HepG2 (cell line): ENCODE data around the gene SEPHS2. TPM values are rescaled to one million over a fixed set of nuclear protein-coding genes. Genes with fewer than 3 reads are reported as not detected.

Experiments
- ARID2 ChIP-seq: sonication (generic); formaldehyde crosslinking; IDR thresholded peaks from 2 replicates; pipeline ENCODE4 v1.8.1; 2022; ENCODE audit warnings: mild to moderate bottlenecking, missing genetic modification reagents, borderline replicate concordance
- EHMT2 ChIP-seq: fragments of 200-600 bp; sonication (generic); IDR thresholded peaks from 2 replicates; pipeline ENCODE4 v1.7.0; 2017; ENCODE audit warnings: antibody characterized with exemption, low read depth, low read length, borderline replicate concordance
- ERF ChIP-seq: IDR thresholded peaks from 2 replicates; pipeline ENCODE4 v1.6.1; 2018; ENCODE audit warnings: missing biosample characterization, missing genetic modification reagents
- HIVEP1 ChIP-seq: sonication (generic); formaldehyde crosslinking; IDR thresholded peaks from 2 replicates; pipeline ENCODE4 v1.4.0; 2020; ENCODE audit warnings: mild to moderate bottlenecking, missing genetic modification reagents
- HOXD1 ChIP-seq: sonication (generic); formaldehyde crosslinking; IDR thresholded peaks from 2 replicates; pipeline ENCODE4 v1.5.0; 2020; ENCODE audit warnings: missing genetic modification reagents
- JUNB ChIP-seq: sonication (generic); formaldehyde crosslinking; IDR thresholded peaks from 2 replicates; pipeline ENCODE4 v1.8.0; 2022; ENCODE audit warnings: missing genetic modification reagents, mild to moderate bottlenecking, borderline replicate concordance
- MBNL3 ChIP-seq: fragments of 250-450 bp; sonication (Bioruptor Pico); conservative IDR thresholded peaks from 2 replicates; pipeline ENCODE4 v1.8.0; 2022; ENCODE audit warnings: mild to moderate bottlenecking, inconsistent platforms
- MED1 ChIP-seq: sonication (generic); formaldehyde crosslinking; IDR thresholded peaks from 2 replicates; pipeline ENCODE4 v1.4.0; 2020; ENCODE audit warnings: missing genetic modification reagents
- MXD1 ChIP-seq: sonication (generic); formaldehyde crosslinking; IDR thresholded peaks from 2 replicates; pipeline ENCODE4 v1.4.0; 2020; ENCODE audit warnings: mild to moderate bottlenecking, missing genetic modification reagents
- MYPOP ChIP-seq: sonication (generic); formaldehyde crosslinking; IDR thresholded peaks from 2 replicates; pipeline ENCODE4 v1.8.1; 2023; ENCODE audit warnings: mild to moderate bottlenecking, moderate library complexity, missing genetic modification reagents
- NPAS2 ChIP-seq: sonication (generic); formaldehyde crosslinking; IDR thresholded peaks from 2 replicates; pipeline ENCODE4 v1.8.0; 2022; ENCODE audit warnings: mild to moderate bottlenecking, missing genetic modification reagents, borderline replicate concordance
- NR1H2 ChIP-seq: sonication (generic); formaldehyde crosslinking; IDR thresholded peaks from 2 replicates; pipeline ENCODE4 v1.8.1; 2022; ENCODE audit warnings: low read depth, missing genetic modification reagents, borderline replicate concordance
- RERE ChIP-seq: IDR thresholded peaks from 2 replicates; pipeline ENCODE4 v1.6.1; 2016; ENCODE audit warnings: low read depth, missing genetic modification reagents, missing compliant biosample characterization
- SIX4 ChIP-seq: sonication (generic); formaldehyde crosslinking; IDR thresholded peaks from 2 replicates; pipeline ENCODE4 v1.4.0; 2020; ENCODE audit warnings: missing genetic modification reagents
- SPEN ChIP-seq: sonication (generic); formaldehyde crosslinking; IDR thresholded peaks from 2 replicates; pipeline ENCODE4 v1.5.1; 2020; ENCODE audit warnings: low read depth, mild to moderate bottlenecking, missing genetic modification reagents
- SRF ChIP-seq: IDR thresholded peaks from 2 replicates; pipeline ENCODE4 v1.6.1; 2011; ENCODE audit warnings: mild to moderate bottlenecking, low read depth, low read length, moderate library complexity
- SRY ChIP-seq: sonication (generic); formaldehyde crosslinking; IDR thresholded peaks from 2 replicates; pipeline ENCODE4 v1.8.0; 2022; ENCODE audit warnings: mild to moderate bottlenecking, missing genetic modification reagents
- TCF7 ChIP-seq: sonication (generic); IDR thresholded peaks from 2 replicates; pipeline ENCODE4 v1.6.1; 2016; ENCODE audit warnings: antibody characterized with exemption, low read depth
- ZFP36 ChIP-seq: fragments of 150-350 bp; IDR thresholded peaks from 2 replicates; pipeline ENCODE4 v1.6.1; 2018; ENCODE audit warnings: borderline replicate concordance, low read length, low read depth; ENCODE audit not compliant: partially characterized antibody
- ZNF20 ChIP-seq: sonication (generic); formaldehyde crosslinking; IDR thresholded peaks from 2 replicates; pipeline ENCODE4 v1.4.0; 2020; ENCODE audit warnings: mild to moderate bottlenecking, moderate library complexity, missing genetic modification reagents
- ZNF256 ChIP-seq: sonication (generic); formaldehyde crosslinking; conservative IDR thresholded peaks from 2 replicates; pipeline ENCODE4 v1.4.0; 2020; ENCODE audit warnings: missing genetic modification reagents
- ZNF3 ChIP-seq: IDR thresholded peaks from 2 replicates; pipeline ENCODE4 v1.7.0; 2017; ENCODE audit warnings: inconsistent platforms
- ZNF549 ChIP-seq: sonication (generic); formaldehyde crosslinking; IDR thresholded peaks from 2 replicates; pipeline ENCODE4 v1.5.0; 2020; ENCODE audit warnings: missing genetic modification reagents
- ZNF570 ChIP-seq: sonication (generic); formaldehyde crosslinking; IDR thresholded peaks from 2 replicates; pipeline ENCODE4 v1.4.0; 2020; ENCODE audit warnings: mild to moderate bottlenecking, missing genetic modification reagents, borderline replicate concordance
- ZSCAN25 ChIP-seq: sonication (generic); formaldehyde crosslinking; IDR thresholded peaks from 2 replicates; pipeline ENCODE4 v1.8.0; 2022; ENCODE audit warnings: mild to moderate bottlenecking, missing genetic modification reagents
- polyA plus RNA-seq, 8 experiments: library from polyadenylated mRNA; depleted of rRNA in 3 of 8; stranded (reverse) in 7 of 8; unstranded in 1 of 8; fragments of >200 nt; fragmentation: Illumina TruSeq in 4 of 8; extraction: Trizol in 4 of 8; gene quantifications; 2 replicates each; pipeline versions ENCODE4 v1.2.1 to v1.2.3, GENCODE V29; 2011 to 2016; ENCODE audit warnings: low read depth in 4 of 8, missing spikeins in 1 of 8, mixed read lengths in 1 of 8; ENCODE audit not compliant: insufficient read depth in 1 of 8
- total RNA-seq, 5 experiments: library from RNA; depleted of rRNA; stranded (reverse); fragments of >200 nt; fragmentation: Illumina TruSeq; extraction: Trizol; gene quantifications; 2 replicates each; pipeline ENCODE4 v1.2.3, GENCODE V29; 2016; ENCODE audit warnings: low read depth in 1 of 5

SEPHS2 gene
- total and polyA plus RNA-seq, 2 of the 13 experiments (the other 11 are each of a cell fraction or from before 2014, with no cell fraction given) = 20.7 to 127 TPM

GRCh38 chr16:30444231-30445148 is 1.2 kb downstream of the SEPHS2 start (continued):
- 0 out of 2 replicates have a peak, but pooled peaks have one; percentile 3 for TF ChIP-seq SPEN (CRISPR knock-in tag)
- TF ChIP-seq ZNF20 (CRISPR knock-in tag) = no peak
- TF ChIP-seq NPAS2 = no peak; the same call in 1 of the 2 replicates
- no peak for TF ChIP-seq JUNB (CRISPR knock-in tag)
- no peak for TF ChIP-seq MBNL3
- no peak for TF ChIP-seq ZFP36
- no peak for TF ChIP-seq ZSCAN25
- TF ChIP-seq ZNF549 (CRISPR knock-in tag) = no peak
- TF ChIP-seq NR1H2 (CRISPR knock-in tag) = no peak
- TF ChIP-seq SRY (CRISPR knock-in tag) = no peak
- no peak for TF ChIP-seq HIVEP1 (CRISPR knock-in tag)
- 0 out of 2 replicates have a peak, but pooled peaks have one; percentile 32 for TF ChIP-seq ERF (CRISPR knock-in tag)
- TF ChIP-seq SRF = no peak
- no peak for TF ChIP-seq MXD1
- no peak for TF ChIP-seq HOXD1 (CRISPR knock-in tag)
- TF ChIP-seq ZNF256 (CRISPR knock-in tag) = no peak
- TF ChIP-seq TCF7 = no peak
- TF ChIP-seq EHMT2 = no peak
- TF ChIP-seq ZNF570 (CRISPR knock-in tag) = no peak
- TF ChIP-seq ARID2 (CRISPR knock-in tag) = no peak
- TF ChIP-seq ZNF3 (CRISPR knock-in tag) = no peak
- no peak for TF ChIP-seq MED1 (CRISPR knock-in tag)
- TF ChIP-seq MYPOP (CRISPR knock-in tag) = no peak
- TF ChIP-seq SIX4 (CRISPR knock-in tag) = no peak
- no peak for TF ChIP-seq RERE (CRISPR knock-in tag)
